WTC11 (cell line): ENCODE results near the gene C11orf42. TPM values are rescaled to one million over a fixed set of nuclear protein-coding genes. Genes with fewer than 3 reads are reported as not detected.

Source experiments
- ATAC-seq: fragments of 200-7000 bp; cut with Tn5 transposase; 2 replicates; pipeline ENCODE4 v1.10.0; 2021; ENCODE audit warnings: mild to moderate bottlenecking, moderate library complexity
- CTCF ChIA-PET: fragments of 300-600 bp; sonication (Branson Sonifier 250); formaldehyde crosslinking; loops from one replicate; lab custom pipeline; 2021; ENCODE audit warnings: antibody characterized with exemption; lab: Charles Lee
- POLR2A ChIA-PET: fragments of 350-600 bp; sonication (Branson Sonifier 250); formaldehyde crosslinking; loops from one replicate; lab custom pipeline; 2021; ENCODE audit warnings: antibody characterized with exemption; lab: Charles Lee
- DNase-seq: peaks from one replicate; pipeline ENCODE4 v3.0.0; 2021; ENCODE audit warnings: low spot score
- H3K27ac Mint-ChIP-seq: 2 replicates; pipeline ENCODE4 v1.8.0; 2021; ENCODE audit warnings: mixed read lengths
- H3K27me3 Mint-ChIP-seq: 2 replicates; pipeline ENCODE4 v1.8.0; 2021; ENCODE audit warnings: low read depth, mild to moderate bottlenecking, moderate library complexity, mixed read lengths
- H3K36me3 Mint-ChIP-seq: 2 replicates; pipeline ENCODE4 v1.8.0; 2021; ENCODE audit warnings: mixed read lengths
- H3K4me1 Mint-ChIP-seq: 2 replicates; pipeline ENCODE4 v1.8.0; 2022; ENCODE audit warnings: mixed read lengths
- H3K4me3 Mint-ChIP-seq: 2 replicates; pipeline ENCODE4 v1.8.0; 2021; ENCODE audit warnings: mild to moderate bottlenecking, moderate library complexity, mixed read lengths
- H3K9me3 Mint-ChIP-seq: 2 replicates; pipeline ENCODE4 v1.8.0; 2021; ENCODE audit warnings: mixed read lengths
- ATF2 ChIP-seq: sonication (generic); formaldehyde crosslinking; IDR thresholded peaks from 2 replicates; pipeline ENCODE4 v1.8.1; 2022; ENCODE audit warnings: low read depth, missing genetic modification reagents, borderline replicate concordance
- CBFB ChIP-seq: sonication (generic); formaldehyde crosslinking; IDR thresholded peaks from 2 replicates; pipeline ENCODE4 v1.8.1; 2022; ENCODE audit warnings: mild to moderate bottlenecking, low read depth, missing genetic modification reagents
- CREB1 ChIP-seq: sonication (generic); formaldehyde crosslinking; IDR thresholded peaks from 2 replicates; pipeline ENCODE4 v1.8.0; 2023; ENCODE audit warnings: mild to moderate bottlenecking, missing genetic modification reagents
- GTF2I ChIP-seq: fragments of 250-450 bp; sonication (Bioruptor Pico); conservative IDR thresholded peaks from 2 replicates; pipeline ENCODE4 v1.4.0; 2021; ENCODE audit warnings: mild to moderate bottlenecking
- KAT7 ChIP-seq: sonication (generic); formaldehyde crosslinking; IDR thresholded peaks from 2 replicates; pipeline ENCODE4 v1.8.1; 2023; ENCODE audit warnings: missing genetic modification reagents, mild to moderate bottlenecking, borderline replicate concordance
- MAX ChIP-seq: sonication (generic); formaldehyde crosslinking; IDR thresholded peaks from 2 replicates; pipeline ENCODE4 v1.8.0; 2022; ENCODE audit warnings: mild to moderate bottlenecking, missing genetic modification reagents
- NR3C1 ChIP-seq: sonication (generic); formaldehyde crosslinking; conservative IDR thresholded peaks from 2 replicates; pipeline ENCODE4 v1.8.1; 2023; ENCODE audit warnings: low read depth, mild to moderate bottlenecking, missing genetic modification reagents
- SMAD4 ChIP-seq: sonication (generic); formaldehyde crosslinking; IDR thresholded peaks from 2 replicates; pipeline ENCODE4 v1.8.0; 2022; ENCODE audit warnings: mild to moderate bottlenecking, missing genetic modification reagents
- SOX15 ChIP-seq: fragments of 250-450 bp; sonication (Bioruptor Pico); IDR thresholded peaks from 2 replicates; pipeline ENCODE4 v1.9.0; 2021; ENCODE audit warnings: mild to moderate bottlenecking
- SP1 ChIP-seq: sonication (generic); formaldehyde crosslinking; conservative IDR thresholded peaks from 2 replicates; pipeline ENCODE4 v1.8.1; 2022; ENCODE audit warnings: missing genetic modification reagents
- STAT6 ChIP-seq: sonication (generic); formaldehyde crosslinking; conservative IDR thresholded peaks from 2 replicates; pipeline ENCODE4 v1.8.1; 2023; ENCODE audit warnings: mild to moderate bottlenecking, low read depth, missing genetic modification reagents, moderate library complexity
- ZNF121 ChIP-seq: sonication (generic); formaldehyde crosslinking; IDR thresholded peaks from 2 replicates; pipeline ENCODE4 v1.8.0; 2023; ENCODE audit warnings: missing genetic modification reagents
- ZNF281 ChIP-seq: sonication (generic); formaldehyde crosslinking; IDR thresholded peaks from 2 replicates; pipeline ENCODE4 v1.8.0; 2023; ENCODE audit warnings: mild to moderate bottlenecking, missing genetic modification reagents
- ZNF416 ChIP-seq: fragments of 250-450 bp; sonication (Bioruptor Pico); IDR thresholded peaks from 2 replicates; pipeline ENCODE4 v1.9.0; 2021; ENCODE audit warnings: mild to moderate bottlenecking, inconsistent platforms
- ZNF425 ChIP-seq: fragments of 250-450 bp; sonication (Bioruptor Pico); conservative IDR thresholded peaks from 2 replicates; pipeline ENCODE4 v1.9.0; 2021; ENCODE audit warnings: mild to moderate bottlenecking
- ZNF512 ChIP-seq: sonication (generic); formaldehyde crosslinking; IDR thresholded peaks from 2 replicates; pipeline ENCODE4 v1.8.1; 2022; ENCODE audit warnings: missing genetic modification reagents, borderline replicate concordance
- total RNA-seq: library from RNA; stranded (reverse); gene quantifications from 3 replicates; pipeline ENCODE4 v1.2.3, GENCODE V29; 2021

C11orf42 gene
- total RNA-seq, 1 experiment from 2014 or later, result not detected

- ChIA-PET POLR2A (no interaction called here), CTCF (interaction anchor here (1.2 to 1.9 kb wide), 2 partner anchors 10 to 123 kb away, joined by 3 to 5 read pairs; no protein-coding TSS in a partner anchor)
- H3K27me3 Mint-ChIP-seq, result no peaks in the 10 kb centered on the region; the same call in 1 of the 2 replicates
- no peak for DNase-seq
- H3K4me1 Mint-ChIP-seq, result peaks cover 12% of the 10 kb centered on the region
- TF ChIP-seq GTF2I (no peak), CBFB (CRISPR knock-in tag) (no peak), SOX15 (CRISPR knock-in tag) (no peak), ZNF512 (CRISPR knock-in tag) (no peak), ZNF425 (no peak), MAX (CRISPR knock-in tag) (no peak), SMAD4 (CRISPR knock-in tag) (no peak), SP1 (CRISPR knock-in tag) (no peak), NR3C1 (no peak)
- H3K36me3 Mint-ChIP-seq, result no peaks in the 10 kb centered on the region
- no peak overlapping the region for H3K27ac Mint-ChIP-seq
- ATAC-seq, result no peak
- H3K4me3 Mint-ChIP-seq, result no peak overlapping the region
- no peaks in the 10 kb centered on the region for H3K9me3 Mint-ChIP-seq
Measured at GRCh38 chr11:6240781-6241180, 35.4 kb downstream of the C11orf42 start.

- CTCF ChIA-PET, result interaction anchor here (1.9 to 2.7 kb wide), 2 partner anchors 10 to 122 kb away, joined by 5 to 21 read pairs; no protein-coding TSS in a partner anchor
- peaks cover 12% of the 10 kb centered on the region for H3K4me1 Mint-ChIP-seq
- H3K9me3 Mint-ChIP-seq, result no peaks in the 10 kb centered on the region
- no peak for ATAC-seq
- POLR2A ChIA-PET, result no interaction called here
- no peak for TF ChIP-seq ATF2
- TF ChIP-seq ZNF416 (CRISPR knock-in tag), result no peak
- TF ChIP-seq CREB1, result no peak
- no peak overlapping the region for H3K4me3 Mint-ChIP-seq
- no peaks in the 10 kb centered on the region; the same call in 1 of the 2 replicates for H3K27me3 Mint-ChIP-seq
- H3K27ac Mint-ChIP-seq, result no peak overlapping the region
- H3K36me3 Mint-ChIP-seq, result no peaks in the 10 kb centered on the region
- no peak for DNase-seq
Measured at GRCh38 chr11:6241316-6241715, 36.0 kb downstream of the C11orf42 start.

GRCh38 chr11:6245536-6245935 is 40.2 kb downstream of the C11orf42 start:
- Mint-ChIP-seq H3K4me1 (peaks cover 12% of the 10 kb centered on the region), H3K4me3 (no peak overlapping the region), H3K36me3 (no peaks in the 10 kb centered on the region), H3K9me3 (no peaks in the 10 kb centered on the region), H3K27ac (no peak overlapping the region), H3K27me3 (peaks cover 4% of the 10 kb centered on the region)
- ChIA-PET CTCF (no interaction called here), POLR2A (no interaction called here)
- ATAC-seq (no peak), DNase-seq (no peak)
- TF ChIP-seq STAT6, result no peak
- no peak for TF ChIP-seq KAT7 (CRISPR knock-in tag)
- TF ChIP-seq ZNF281 (CRISPR knock-in tag), result no peak
- no peak for TF ChIP-seq ZNF121 (CRISPR knock-in tag)
